Measurements from ENCODE around the gene PREX1. TPM values are rescaled to one million over a fixed set of nuclear protein-coding genes. Genes with fewer than 3 reads are reported as not detected.
A peak's percentile ranks its signal among the peaks of the same experiment; 100 is the strongest.

PREX1 gene
- total RNA-seq, 1 donor from 2014 or later = 65.5 TPM

- intact Hi-C loops (cut with micrococcal nuclease) = no loop called here
- no peak overlapping the region for H3K27ac Mint-ChIP-seq
- no peaks in the 10 kb centered on the region for H3K9me3 Mint-ChIP-seq
- no peak for DNase-seq
- no peaks in the 10 kb centered on the region for H3K27me3 Mint-ChIP-seq
- H3K36me3 Mint-ChIP-seq (ENCODE audit: low read depth) = peaks cover 6% of the 10 kb centered on the region
- H3K4me1 Mint-ChIP-seq = peaks cover 28% of the 10 kb centered on the region
- no peak overlapping the region for H3K4me3 Mint-ChIP-seq
Measured at GRCh38 chr20:48797275-48797825, 30.4 kb downstream of the PREX1 start.

DNA sequence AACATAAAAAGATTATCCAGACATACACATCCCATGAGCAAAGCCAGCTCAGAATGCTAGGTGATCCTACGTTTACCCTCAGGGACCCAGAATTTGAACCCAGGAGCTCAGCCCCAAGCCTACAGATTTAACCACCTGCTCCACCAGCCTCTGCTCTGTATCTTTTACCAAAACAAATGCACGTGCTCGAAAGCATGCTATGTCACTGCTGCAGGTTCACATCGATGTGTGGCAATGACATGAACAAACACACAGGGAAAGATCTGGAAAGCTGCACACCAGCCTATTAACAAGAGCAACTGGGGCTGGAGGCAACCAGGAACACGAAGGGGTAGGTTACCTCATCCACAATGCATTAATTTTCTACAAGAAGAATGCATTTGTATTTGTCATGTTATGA, 32.1 kb downstream of the PREX1 start:
- Mint-ChIP-seq H3K9me3 (no peaks in the 10 kb centered on the region), H3K4me1 (peaks cover 32% of the 10 kb centered on the region), H3K4me3 (no peak overlapping the region), H3K27me3 (no peaks in the 10 kb centered on the region), H3K36me3 (ENCODE audit: low read depth) (peaks cover 4% of the 10 kb centered on the region), H3K27ac (no peak overlapping the region)
- no peak for DNase-seq
- intact Hi-C loops (cut with micrococcal nuclease) = no loop called here

DNA sequence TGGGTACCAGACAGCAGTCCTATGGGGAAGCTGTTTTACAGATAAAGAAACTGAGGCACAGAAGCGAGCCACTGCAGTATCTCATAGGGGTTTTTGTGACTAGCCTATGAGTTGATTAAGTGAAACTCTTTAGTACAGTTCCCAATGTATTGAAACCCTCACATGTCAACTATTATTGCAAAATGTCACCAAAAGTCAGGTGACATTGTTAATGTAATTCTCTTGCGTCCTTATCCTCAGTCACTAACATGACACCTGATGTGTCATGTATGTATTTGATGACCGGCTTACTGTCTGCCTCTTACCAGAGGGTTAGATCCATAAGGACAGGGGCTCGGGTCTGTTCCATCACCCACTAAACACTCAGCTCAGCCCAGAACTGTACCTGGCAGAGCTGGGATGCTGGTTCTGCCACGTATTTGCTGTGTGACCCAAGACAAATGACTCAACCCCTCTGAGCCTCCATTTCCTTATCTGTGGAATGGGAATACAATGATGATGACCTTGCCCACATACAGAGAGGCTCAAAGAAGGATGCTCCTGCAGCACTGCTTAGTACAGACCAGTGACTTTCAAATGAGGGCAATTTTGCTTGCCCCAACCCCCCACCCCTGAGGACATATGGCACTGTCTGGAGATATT, 32.9 kb downstream of the PREX1 start:
- no peak overlapping the region for H3K4me3 Mint-ChIP-seq
- H3K36me3 Mint-ChIP-seq (ENCODE audit: low read depth) = peaks cover 6% of the 10 kb centered on the region
- no peaks in the 10 kb centered on the region for H3K9me3 Mint-ChIP-seq
- no peaks in the 10 kb centered on the region for H3K27me3 Mint-ChIP-seq
- H3K4me1 Mint-ChIP-seq = peaks cover 40% of the 10 kb centered on the region
- intact Hi-C loops (cut with micrococcal nuclease) = no loop called here
- DNase-seq = no peak
- no peak overlapping the region for H3K27ac Mint-ChIP-seq

DNA sequence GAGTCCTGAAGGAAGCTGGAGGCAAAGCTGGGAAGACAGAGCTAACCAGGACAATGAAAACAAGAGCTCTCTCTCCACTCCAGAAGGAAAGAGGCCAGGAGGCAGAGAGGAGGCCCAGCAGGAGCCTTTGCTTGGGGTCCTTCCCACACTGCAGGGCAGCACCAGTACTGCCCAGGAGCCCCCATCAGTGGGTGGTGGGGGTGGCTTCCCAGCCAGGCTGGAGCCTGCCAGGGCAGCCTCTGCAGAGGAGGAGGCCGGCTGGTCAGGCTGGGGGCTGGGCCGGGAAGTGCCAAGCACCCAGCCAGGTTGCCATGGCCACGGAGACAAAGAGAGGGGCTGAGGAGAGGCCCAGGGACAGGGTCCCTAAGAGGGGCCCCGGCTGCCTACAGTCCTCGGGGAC, 33.4 kb downstream of the PREX1 start:
- Mint-ChIP-seq H3K36me3 (ENCODE audit: low read depth) (peaks cover 11% of the 10 kb centered on the region), H3K9me3 (no peaks in the 10 kb centered on the region), H3K4me3 (no peak overlapping the region), H3K4me1 (peaks cover 44% of the 10 kb centered on the region), H3K27ac (peak overlapping the region; percentile 0), H3K27me3 (no peaks in the 10 kb centered on the region)
- DNase-seq = no peak
- intact Hi-C loops (cut with micrococcal nuclease) = no loop called here

DNA sequence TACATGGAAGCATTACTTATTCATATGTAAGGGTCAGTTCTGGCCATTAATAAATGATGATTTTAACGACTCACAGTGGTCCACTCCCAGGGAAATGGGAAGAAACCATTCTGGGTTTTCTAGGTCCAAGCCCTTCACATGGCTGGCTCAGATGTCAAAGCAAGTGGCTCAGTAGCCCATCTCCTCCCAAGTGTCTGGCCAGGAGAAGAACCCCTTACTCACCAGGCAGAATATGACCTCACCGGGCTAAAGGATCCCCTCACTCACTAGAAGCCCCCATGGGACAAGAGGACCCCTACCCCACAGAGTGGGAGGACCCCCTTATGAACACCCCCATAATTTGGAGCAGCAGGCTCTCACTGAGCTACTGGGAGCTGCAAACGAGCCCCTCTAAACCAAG, 34.0 kb downstream of the PREX1 start:
- intact Hi-C loops (cut with micrococcal nuclease) = no loop called here
- DNase-seq = no peak
- no peak overlapping the region for H3K4me3 Mint-ChIP-seq
- H3K4me1 Mint-ChIP-seq = peaks cover 48% of the 10 kb centered on the region
- H3K36me3 Mint-ChIP-seq (ENCODE audit: low read depth) = peaks cover 15% of the 10 kb centered on the region
- H3K27ac Mint-ChIP-seq = no peak overlapping the region
- H3K9me3 Mint-ChIP-seq = no peaks in the 10 kb centered on the region
- H3K27me3 Mint-ChIP-seq = no peaks in the 10 kb centered on the region

- DNase-seq = no peak
- Mint-ChIP-seq H3K27me3 (no peaks in the 10 kb centered on the region), H3K4me3 (no peak overlapping the region), H3K36me3 (ENCODE audit: low read depth) (peaks cover 27% of the 10 kb centered on the region), H3K4me1 (peaks cover 59% of the 10 kb centered on the region), H3K9me3 (no peaks in the 10 kb centered on the region), H3K27ac (no peak overlapping the region)
- intact Hi-C loops (cut with micrococcal nuclease) = no loop called here
Measured at GRCh38 chr20:48791666-48792071, 36.1 kb downstream of the PREX1 start.

DNA sequence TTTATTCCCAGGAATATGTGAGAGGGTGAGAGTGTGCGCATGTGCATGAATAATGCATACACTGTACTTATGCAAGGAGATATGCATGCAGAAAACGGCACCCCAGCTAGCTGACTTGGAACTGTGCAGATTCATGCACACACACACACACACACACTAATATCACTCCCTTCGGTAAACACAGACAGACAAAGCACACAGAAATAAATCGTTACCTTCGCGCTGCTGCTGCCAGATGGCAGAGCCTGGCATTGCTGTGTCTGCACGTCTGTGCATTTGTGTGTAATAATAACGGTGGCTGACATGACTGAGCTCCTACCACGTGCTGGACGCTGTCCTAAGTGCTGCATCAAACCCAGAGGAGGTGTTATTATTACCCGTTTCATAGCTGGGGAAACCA, 36.8 kb downstream of the PREX1 start:
- Mint-ChIP-seq H3K4me3 (no peak overlapping the region), H3K36me3 (ENCODE audit: low read depth) (peaks cover 29% of the 10 kb centered on the region), H3K27me3 (no peaks in the 10 kb centered on the region), H3K9me3 (no peaks in the 10 kb centered on the region), H3K4me1 (peaks cover 61% of the 10 kb centered on the region), H3K27ac (no peak overlapping the region)
- DNase-seq = no peak
- intact Hi-C loops (cut with micrococcal nuclease) = no loop called here

DNA sequence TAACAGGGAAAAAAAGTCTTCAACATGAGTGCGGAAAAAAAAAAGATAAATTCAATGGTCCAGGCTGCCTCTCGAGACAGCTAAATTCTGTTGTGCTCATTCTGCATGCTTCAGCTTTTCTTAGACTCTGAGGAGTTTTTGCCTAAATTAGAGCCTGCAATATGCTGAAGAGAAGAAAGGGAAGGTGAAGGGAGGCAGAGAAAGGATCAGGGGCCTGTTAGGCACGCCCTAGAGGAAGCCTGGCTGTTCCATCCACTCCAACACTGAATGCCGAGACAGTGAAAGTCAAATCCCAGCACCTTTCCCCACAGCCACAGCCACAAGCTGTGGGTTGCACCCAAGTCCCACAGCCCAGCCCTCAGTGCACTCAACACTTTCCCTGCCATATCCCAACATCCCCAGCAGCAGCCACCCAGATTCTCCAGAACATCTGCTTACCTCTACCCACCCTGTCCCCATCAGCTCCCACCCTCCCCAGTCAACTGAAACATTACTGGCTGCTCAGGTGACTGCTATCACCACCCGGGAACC, 37.3 kb downstream of the PREX1 start:
- no peak for DNase-seq
- no peak overlapping the region for H3K4me3 Mint-ChIP-seq
- peaks cover 62% of the 10 kb centered on the region for H3K4me1 Mint-ChIP-seq
- intact Hi-C loops (cut with micrococcal nuclease) = no loop called here
- H3K27ac Mint-ChIP-seq = peak overlapping the region; percentile 65
- H3K36me3 Mint-ChIP-seq (ENCODE audit: low read depth) = peaks cover 32% of the 10 kb centered on the region
- no peaks in the 10 kb centered on the region for H3K27me3 Mint-ChIP-seq
- H3K9me3 Mint-ChIP-seq = no peaks in the 10 kb centered on the region

GRCh38 chr20:48789781-48790472, 37.9 kb downstream of the PREX1 start:
- no peak overlapping the region for H3K4me3 Mint-ChIP-seq
- no peaks in the 10 kb centered on the region for H3K9me3 Mint-ChIP-seq
- no peaks in the 10 kb centered on the region for H3K27me3 Mint-ChIP-seq
- H3K36me3 Mint-ChIP-seq (ENCODE audit: low read depth) = peaks cover 31% of the 10 kb centered on the region
- intact Hi-C loops (cut with micrococcal nuclease) = no loop called here
- H3K27ac Mint-ChIP-seq = peak overlapping the region; percentile 65
- H3K4me1 Mint-ChIP-seq = peaks cover 60% of the 10 kb centered on the region
- DNase-seq = no peak

- Mint-ChIP-seq H3K27me3 (no peaks in the 10 kb centered on the region), H3K27ac (peak overlapping the region; percentile 49)
Measured at GRCh38 chr20:48789185-48789668, 38.6 kb downstream of the PREX1 start.

DNA sequence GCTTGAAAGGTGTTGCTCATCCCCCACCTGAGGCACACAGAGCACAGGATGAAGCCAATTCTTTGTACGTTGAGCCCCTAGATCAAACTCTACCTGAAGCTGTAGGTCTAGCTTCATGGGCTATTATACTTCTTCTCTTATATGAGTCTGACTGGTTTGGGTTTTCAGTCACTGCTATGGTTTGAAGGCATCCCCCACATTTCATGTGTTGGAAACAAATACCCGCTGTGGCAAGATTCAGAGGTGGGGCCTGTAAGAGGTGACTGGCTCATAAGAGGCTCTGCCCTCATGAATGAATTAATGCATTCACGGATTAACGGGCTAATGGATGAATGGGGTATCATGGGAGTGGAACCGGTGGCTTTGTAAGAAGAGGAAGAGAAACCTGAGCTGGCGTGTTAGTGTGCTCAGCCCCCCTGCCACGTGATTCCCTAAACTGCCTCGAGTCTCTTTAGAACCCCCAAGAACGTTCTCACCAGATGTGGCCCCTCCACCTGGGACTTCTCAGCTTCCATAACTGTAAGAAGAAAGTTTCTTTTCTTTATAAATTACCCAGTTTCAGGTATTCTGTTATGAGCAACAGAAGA, 39.2 kb downstream of the PREX1 start:
- Mint-ChIP-seq H3K27me3 (no peaks in the 10 kb centered on the region), H3K27ac (peak overlapping the region; percentile 49), H3K36me3 (ENCODE audit: low read depth) (peaks cover 33% of the 10 kb centered on the region), H3K4me3 (peak overlapping the region; percentile 42), H3K4me1 (peaks cover 57% of the 10 kb centered on the region), H3K9me3 (no peaks in the 10 kb centered on the region)
- intact Hi-C loops (cut with micrococcal nuclease) = no loop called here
- DNase-seq = no peak

More at GRCh38 chr20:48789185-48789668, 38.6 kb downstream of the PREX1 start:
- intact Hi-C loops (cut with micrococcal nuclease) = no loop called here
- Mint-ChIP-seq H3K4me1 (peaks cover 60% of the 10 kb centered on the region), H3K9me3 (no peaks in the 10 kb centered on the region), H3K4me3 (no peak overlapping the region), H3K36me3 (ENCODE audit: low read depth) (peaks cover 33% of the 10 kb centered on the region)
- DNase-seq = no peak

DNA sequence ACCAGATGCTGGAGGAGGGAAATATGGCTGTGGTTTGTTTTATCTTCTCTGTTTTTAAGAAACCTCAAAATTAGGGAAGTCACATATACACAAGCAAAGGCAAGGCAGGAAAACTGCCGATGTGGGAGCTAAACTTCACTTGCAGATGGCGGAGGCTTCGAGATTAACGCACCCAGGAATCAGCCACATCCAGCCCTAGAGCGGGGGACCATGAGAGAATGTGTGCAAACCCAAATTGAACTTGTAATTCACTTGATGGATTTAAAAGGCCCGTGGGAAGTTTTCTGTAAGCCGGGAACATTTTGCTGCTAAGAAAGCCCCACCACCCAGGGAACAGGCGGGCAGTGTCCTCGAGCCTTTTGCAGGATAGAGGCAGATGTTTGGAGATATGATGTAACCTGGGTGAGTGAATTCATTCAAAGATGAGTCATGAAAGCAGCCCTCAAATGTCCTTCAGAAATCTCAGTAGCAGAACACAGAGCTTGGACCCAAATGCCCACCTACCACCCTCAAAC, 39.9 kb downstream of the PREX1 start:
- H3K4me3 Mint-ChIP-seq = peak overlapping the region; percentile 42
- H3K27ac Mint-ChIP-seq = peak overlapping the region; percentile 72
- DNase-seq = no peak
- H3K27me3 Mint-ChIP-seq = no peaks in the 10 kb centered on the region
- H3K9me3 Mint-ChIP-seq = no peaks in the 10 kb centered on the region
- intact Hi-C loops (cut with micrococcal nuclease) = no loop called here
- peaks cover 33% of the 10 kb centered on the region for H3K36me3 Mint-ChIP-seq (ENCODE audit: low read depth)
- peaks cover 57% of the 10 kb centered on the region for H3K4me1 Mint-ChIP-seq

DNA sequence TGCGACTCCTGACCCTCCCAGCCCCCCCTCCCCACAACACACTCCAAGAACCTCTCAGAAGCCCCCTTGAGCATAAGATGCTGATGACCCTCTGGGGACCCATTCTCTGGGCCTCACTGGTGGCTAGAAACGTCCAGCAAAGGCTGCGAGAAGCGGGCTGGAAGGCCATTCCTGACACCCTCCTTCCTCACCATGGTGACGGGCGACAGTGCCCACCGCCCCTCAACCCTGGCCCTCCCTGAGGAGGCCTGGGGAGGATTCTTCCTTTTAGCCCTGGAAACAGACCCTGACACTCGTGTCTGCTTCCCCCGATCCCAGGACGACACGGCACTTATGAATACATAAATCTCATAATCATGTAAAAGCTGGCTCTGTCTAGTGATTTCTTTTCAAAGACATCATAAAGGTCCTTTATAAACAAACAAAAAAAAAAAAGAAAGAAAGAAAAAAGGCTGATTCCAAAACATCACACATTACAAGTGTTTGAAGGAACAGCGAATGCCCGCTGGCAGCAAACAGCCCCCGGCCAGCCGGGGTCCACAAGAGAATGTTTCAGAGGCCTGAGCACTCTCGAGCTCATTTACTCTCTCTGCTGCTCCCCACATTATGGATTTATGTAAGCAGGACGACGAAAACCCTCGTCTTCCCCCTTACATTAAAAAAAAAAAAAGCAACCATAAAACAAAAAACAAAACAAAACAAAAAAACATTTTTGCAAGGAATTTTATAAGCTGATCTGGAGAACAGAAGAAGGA, 40.7 kb downstream of the PREX1 start:
- Mint-ChIP-seq H3K9me3 (no peaks in the 10 kb centered on the region), H3K4me3 (peak overlapping the region; percentile 14), H3K36me3 (ENCODE audit: low read depth) (peaks cover 31% of the 10 kb centered on the region), H3K27ac (peak overlapping the region; percentile 73), H3K27me3 (no peaks in the 10 kb centered on the region), H3K4me1 (peaks cover 57% of the 10 kb centered on the region)
- DNase-seq = no peak
- intact Hi-C loops (cut with micrococcal nuclease) = no loop called here

All from activated CD4-positive, alpha-beta T cell treated with anti-CD3 and anti-CD28 coated beads, Interleukin-2, amount 10 ng/mL, durations not matched to agents 24 days and 14 days (primary cell).